Measurements from ENCODE around the gene CRAMP1. TPM values are rescaled to one million over a fixed set of nuclear protein-coding genes. Genes with fewer than 3 reads are reported as not detected.

CRAMP1 gene
- total RNA-seq, 1 donor from 2014 or later: 8.0 TPM

GRCh38 chr16:1597154-1597553, 15.0 kb upstream of the CRAMP1 start:
- no peak for DNase-seq

GRCh38 chr16:1601031-1601430, 11.1 kb upstream of the CRAMP1 start:
- no peak for DNase-seq

GRCh38 chr16:1601489-1601888, 10.7 kb upstream of the CRAMP1 start:
- no peak for DNase-seq

- no peak for DNase-seq
Observed at GRCh38 chr16:1602285-1602684, 9.9 kb upstream of the CRAMP1 start.

- no peak for DNase-seq
Observed at GRCh38 chr16:1606774-1607173, 5.4 kb upstream of the CRAMP1 start.

- DNase-seq: no peak
Observed at GRCh38 chr16:1607971-1608370, 4.2 kb upstream of the CRAMP1 start.

GRCh38 chr16:1610071-1610898, 1.9 kb upstream of the CRAMP1 start:
- DNase-seq: peak; percentile 73

GRCh38 chr16:1610899-1611632, 1.1 kb upstream of the CRAMP1 start:
- no peak for DNase-seq

- DNase-seq: no peak
Observed at GRCh38 chr16:1613211-1613622, 1.1 kb downstream of the CRAMP1 start.

- no peak for DNase-seq
Observed at GRCh38 chr16:1613728-1614455, 1.7 kb downstream of the CRAMP1 start.

- DNase-seq: no peak
Observed at GRCh38 chr16:1614456-1615102, 2.4 kb downstream of the CRAMP1 start.

GRCh38 chr16:1615761-1616160, 3.6 kb downstream of the CRAMP1 start:
- no peak for DNase-seq

GRCh38 chr16:1619976-1620375, 7.8 kb downstream of the CRAMP1 start:
- DNase-seq: no peak

GRCh38 chr16:1620391-1620790, 8.2 kb downstream of the CRAMP1 start:
- no peak for DNase-seq

- DNase-seq: no peak
Observed at GRCh38 chr16:1621851-1622250, 9.7 kb downstream of the CRAMP1 start.

GRCh38 chr16:1626327-1626726, 14.2 kb downstream of the CRAMP1 start:
- DNase-seq: no peak

GRCh38 chr16:1626776-1627175, 14.6 kb downstream of the CRAMP1 start:
- DNase-seq: no peak

GRCh38 chr16:1630450-1631213, 18.5 kb downstream of the CRAMP1 start:
- DNase-seq: no peak

- DNase-seq: no peak
Observed at GRCh38 chr16:1631230-1631629, 19.1 kb downstream of the CRAMP1 start.

GRCh38 chr16:1631931-1632637, 19.9 kb downstream of the CRAMP1 start:
- DNase-seq: no peak

- DNase-seq: no peak
Observed at GRCh38 chr16:1632638-1632970, 20.4 kb downstream of the CRAMP1 start.
